Ascending aorta (tissue), 2 donors: ENCODE results near the gene HMGCL. TPM values are rescaled to one million over a fixed set of nuclear protein-coding genes. Genes with fewer than 3 reads are reported as not detected.
A peak's percentile ranks its signal among the peaks of the same experiment; 100 is the strongest.

ENCODE experiments used
- DNase-seq, 2 donors: peaks; one replicate each; pipeline ENCODE4 v3.0.0-alpha.2; 2019; ENCODE audit warnings: low spot score in 2 of 2
- H3K27ac ChIP-seq, 2 donors: fragments of 200-600 bp; sonication (generic); one replicate each; pipeline ENCODE4 v1.5.1; 2016 to 2017; ENCODE audit warnings: mild to moderate bottlenecking in 1 of 2
- H3K27me3 ChIP-seq: fragments of 200-600 bp; sonication (generic); one replicate; pipeline ENCODE4 v1.5.1; 2017
- H3K36me3 ChIP-seq, 2 donors: fragments of 200-600 bp; sonication (generic); one replicate each; pipeline ENCODE4 v1.5.1; 2016
- H3K4me1 ChIP-seq, 2 donors: fragments of 200-600 bp; sonication (generic); one replicate each; pipeline ENCODE4 v1.5.1; 2016 to 2017; ENCODE audit warnings: mild to moderate bottlenecking in 1 of 2
- H3K4me3 ChIP-seq, 2 donors: fragments of 200-600 bp; sonication (generic); one replicate each; pipeline ENCODE4 v1.5.1; 2016 to 2017; ENCODE audit warnings: mild to moderate bottlenecking in 1 of 2
- H3K9me3 ChIP-seq, 2 donors: fragments of 200-600 bp; sonication (generic); one replicate each; pipeline ENCODE4 v1.5.1; 2016
- CTCF ChIP-seq, 3 experiments: fragments of 200-600 bp in 2 of 3; fragments of 450-650 bp in 1 of 3; sonication (generic) in 2 of 3; IDR thresholded peaks; one replicate each; pipeline ENCODE4 v1.5.1; 2016 to 2019; ENCODE audit warnings: antibody characterized with exemption in 3 of 3, mild to moderate bottlenecking in 1 of 3, moderate library complexity in 1 of 3
- intact Hi-C: fragments of 100-400 bp; cut with DNase I; formaldehyde crosslinking; loops from one replicate; pipeline ENCODE4 v1.15.1; 2023
- total RNA-seq: library from RNA; depleted of rRNA; stranded (reverse); fragments of >200 nt; gene quantifications from one replicate; pipeline ENCODE4 v1.1.0, GENCODE V29; 2016

HMGCL gene
- 7.3 TPM for total RNA-seq

DNA sequence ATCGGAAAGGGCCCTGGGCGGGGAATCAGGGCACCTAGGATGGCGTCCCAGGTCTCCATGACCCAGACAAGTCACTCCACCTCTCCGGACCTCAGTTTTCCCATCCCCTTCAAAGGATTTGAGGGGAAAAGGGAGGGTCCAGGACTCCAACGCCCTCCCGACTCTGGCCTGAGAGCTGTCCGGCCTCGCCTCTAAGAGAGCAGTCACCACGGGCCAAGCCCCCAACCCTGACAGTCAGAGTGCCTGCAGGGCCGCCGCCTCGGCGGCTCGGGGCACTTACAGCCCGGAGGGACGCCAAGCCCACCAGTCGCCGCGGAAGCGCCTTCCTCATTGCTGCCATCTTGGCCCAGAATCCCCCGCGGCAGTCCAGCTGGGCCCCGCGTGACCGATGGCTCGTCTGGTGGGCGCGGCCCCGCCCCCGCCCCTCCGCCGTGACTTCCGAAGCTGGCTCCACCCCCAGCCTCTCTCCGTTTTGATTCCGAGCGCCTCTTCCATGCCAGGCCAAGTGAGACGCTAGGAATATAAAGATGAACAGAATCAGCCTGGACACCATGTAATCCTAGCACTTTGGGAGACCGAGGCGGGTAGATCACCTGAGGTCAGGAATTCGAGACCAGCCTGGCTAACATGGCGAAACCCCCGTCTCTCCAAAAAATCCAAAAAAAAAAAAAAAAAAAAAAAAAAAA is at the start of gene HMGCL:
Gene HMGCL (minus strand): TSS at position 354 of the 686 bp plus-strand sequence. CDS start 14 bp downstream, at position 340.
- peak within 1 kb of the TSS; percentile 97 for H3K27ac ChIP-seq
- DNase-seq = peak; percentile 58 to 95
- no peaks in the 10 kb centered on the region for H3K9me3 ChIP-seq
- H3K4me1 ChIP-seq = peaks cover 0 to 6% of the 10 kb centered on the region in 2 donors
- intact Hi-C loops = loop anchor here (2.0 kb wide), 2 partner anchors 22 to 42 kb away; no protein-coding TSS in a partner anchor
- H3K27me3 ChIP-seq = no peaks in the 10 kb centered on the region
- TF ChIP-seq CTCF (IDR thresholded peaks at IDR 0.05) = no peak
- peak within 1 kb of the TSS; percentile 77 to 97 for H3K4me3 ChIP-seq
- no peaks in the 10 kb centered on the region for H3K36me3 ChIP-seq

DNA sequence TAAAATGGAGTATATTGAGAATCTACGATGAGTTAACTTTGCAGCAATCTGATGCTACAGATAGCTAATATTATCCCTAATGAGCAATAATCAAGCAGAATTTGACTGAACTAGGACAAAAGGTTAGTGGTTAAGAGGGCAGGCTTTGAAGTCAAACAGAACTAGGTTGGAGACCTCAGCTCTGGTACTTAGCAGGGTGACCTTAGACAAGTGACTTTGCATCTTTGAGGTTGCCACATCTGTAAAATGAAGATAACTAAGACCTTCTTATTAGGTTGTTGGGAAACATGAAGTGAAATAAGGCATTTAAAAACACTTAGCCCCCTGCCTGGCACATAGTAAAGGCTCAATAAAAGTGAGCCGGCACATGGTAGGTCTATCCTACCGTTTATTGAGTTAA is 47.2 kb upstream of the HMGCL start:
- Histone ChIP-seq H3K9me3 (peaks cover 0 to under 1% of the 10 kb centered on the region in 2 donors), H3K4me3 (no peak overlapping the region), H3K4me1 (peaks cover 0 to 6% of the 10 kb centered on the region in 2 donors), H3K27ac (no peak overlapping the region), H3K27me3 (no peaks in the 10 kb centered on the region), H3K36me3 (no peaks in the 10 kb centered on the region)
- TF ChIP-seq CTCF (IDR thresholded peaks at IDR 0.05) = no peak
- intact Hi-C loops = no loop called here
- DNase-seq = no peak

GRCh38 chr1:23869051-23869450 is 43.8 kb upstream of the HMGCL start:
- Histone ChIP-seq H3K4me3 (peak overlapping the region; percentile 81 to 88), H3K27ac (peak overlapping the region; percentile 67 to 82), H3K27me3 (no peaks in the 10 kb centered on the region), H3K9me3 (no peaks in the 10 kb centered on the region), H3K36me3 (peaks cover 3 to 12% of the 10 kb centered on the region in 2 donors), H3K4me1 (peaks cover 0 to 15% of the 10 kb centered on the region in 2 donors)
- no peak for TF ChIP-seq CTCF (IDR thresholded peaks at IDR 0.05)
- no peak for DNase-seq
- intact Hi-C loops = loop anchor here (2.0 to 10.0 kb wide), 7 partner anchors 46 to 242 kb away; partner anchors contain the start of genes CNR2, GALE and PNRC2

- intact Hi-C loops = loop anchor here (2.0 to 10.0 kb wide), 7 partner anchors 46 to 242 kb away; partner anchors contain the start of genes CNR2, GALE and PNRC2
- peak overlapping the region; percentile 81 to 88 for H3K4me3 ChIP-seq
- no peaks in the 10 kb centered on the region for H3K9me3 ChIP-seq
- H3K27me3 ChIP-seq = no peaks in the 10 kb centered on the region
- H3K36me3 ChIP-seq = peaks cover 5 to 14% of the 10 kb centered on the region in 2 donors
- peak in 1 of 2 donors; percentile 65 for DNase-seq
- peak overlapping the region; percentile 67 to 82 for H3K27ac ChIP-seq
- peaks cover 0 to 15% of the 10 kb centered on the region in 2 donors for H3K4me1 ChIP-seq
- peak in 1 of 3 experiments; percentile 29 for TF ChIP-seq CTCF (IDR thresholded peaks at IDR 0.05)
Observed at GRCh38 chr1:23868557-23869016, 43.4 kb upstream of the HMGCL start.

DNA sequence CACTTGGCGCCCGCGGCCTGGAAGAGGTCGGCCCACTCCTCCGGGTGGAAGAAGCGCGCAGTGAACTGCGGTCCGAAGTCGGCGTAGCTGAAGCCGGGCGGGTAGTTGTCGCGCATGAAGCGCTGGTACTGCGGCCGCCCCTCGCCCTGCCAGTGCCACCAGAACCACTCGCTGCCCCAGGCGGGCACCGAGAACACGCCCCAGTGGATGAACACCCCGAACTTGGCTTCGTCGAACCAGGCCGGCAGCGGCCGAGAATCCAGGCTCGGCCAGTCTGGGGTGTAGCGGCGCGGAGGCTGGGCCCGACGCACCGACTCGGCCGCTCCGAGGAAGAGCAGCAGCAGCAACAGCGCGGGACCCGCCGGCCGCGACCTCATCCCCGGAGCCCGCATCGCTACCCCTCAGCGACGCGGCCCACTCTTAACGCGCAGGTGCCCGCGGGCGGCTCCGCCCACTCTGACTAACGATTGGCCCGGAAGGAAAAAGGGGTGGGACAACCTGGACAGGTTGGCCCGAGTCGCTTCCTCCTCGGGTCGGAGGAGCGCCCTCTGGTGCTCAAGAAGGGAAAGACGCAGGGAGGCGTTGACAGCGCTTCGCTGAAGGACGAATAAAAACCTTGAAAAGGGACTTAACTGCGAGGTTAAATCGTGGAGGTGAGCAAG is 42.8 kb upstream of the HMGCL start, which contains the start of gene FUCA1:
Gene FUCA1 (minus strand): TSS at position 396 of the 662 bp plus-strand sequence. CDS start 4 bp downstream, at position 392.
- H3K4me3 ChIP-seq = peak within 1 kb of the TSS; percentile 81 to 88
- H3K27ac ChIP-seq = peak within 1 kb of the TSS; percentile 67 to 82
- H3K27me3 ChIP-seq = no peaks in the 10 kb centered on the region
- peak; percentile 81 to 97 for DNase-seq
- intact Hi-C loops = loop anchor here (2.0 to 10.0 kb wide), 8 partner anchors 43 to 243 kb away; partner anchors contain the start of genes CNR2, GALE, HMGCL and PNRC2
- H3K9me3 ChIP-seq = no peaks in the 10 kb centered on the region
- H3K36me3 ChIP-seq = peaks cover 8 to 20% of the 10 kb centered on the region in 2 donors
- TF ChIP-seq CTCF (IDR thresholded peaks at IDR 0.05) = peak; percentile 94 to 98 (median 96)
- peaks cover 0 to 15% of the 10 kb centered on the region in 2 donors for H3K4me1 ChIP-seq
